ENCODE results near the gene ATP6V1F.

ATP6V1F gene

GRCh38 chr7:128862571-128863432 lies at the start of gene ATP6V1F:
Gene ATP6V1F, plus strand, starts transcription at chr7:128862856. Its CDS starts 49 bp downstream, at chr7:128862905.
- DNase-seq, result peak; percentile 89 to 97

GRCh38 chr7:128814499-128814898 lies 48.2 kb upstream of the ATP6V1F start:
- DNase-seq, result peak in 1 of 2 experiments; percentile 71

GRCh38 chr7:128815289-128815942 lies 47.2 kb upstream of the ATP6V1F start:
- no peak for DNase-seq

GRCh38 chr7:128818694-128819093 lies 44.0 kb upstream of the ATP6V1F start:
- DNase-seq, result no peak

GRCh38 chr7:128821724-128822123 lies 40.9 kb upstream of the ATP6V1F start:
- no peak for DNase-seq

GRCh38 chr7:128826512-128826911 lies 36.1 kb upstream of the ATP6V1F start:
- DNase-seq, result no peak

- DNase-seq, result no peak
These were observed 35.8 kb upstream of the ATP6V1F start for GRCh38 chr7:128826916-128827247.

- DNase-seq, result no peak
These were observed 35.3 kb upstream of the ATP6V1F start for GRCh38 chr7:128827248-128827958.

GRCh38 chr7:128827971-128828711 lies 34.5 kb upstream of the ATP6V1F start:
- no peak for DNase-seq

- DNase-seq, result no peak
These were observed 33.1 kb upstream of the ATP6V1F start for GRCh38 chr7:128829391-128830166.

GRCh38 chr7:128830231-128831177 lies 32.2 kb upstream of the ATP6V1F start, which contains the start of gene FLNC:
Gene FLNC, plus strand, starts transcription at chr7:128830406. Its CDS starts 232 bp downstream, at chr7:128830638.
- DNase-seq, result peak in 1 of 2 experiments; percentile 26

GRCh38 chr7:128831178-128831993 lies 31.3 kb upstream of the ATP6V1F start:
- DNase-seq, result peak; percentile 75 to 82

GRCh38 chr7:128831994-128832879 lies 30.4 kb upstream of the ATP6V1F start:
- DNase-seq, result peak; percentile 84 to 92

GRCh38 chr7:128832880-128833147 lies 29.8 kb upstream of the ATP6V1F start:
- DNase-seq, result no peak

- peak; percentile 97 to 98 for DNase-seq
These were observed 29.3 kb upstream of the ATP6V1F start for GRCh38 chr7:128833148-128833945.

- peak in 1 of 2 experiments; percentile 19 for DNase-seq
These were observed 28.7 kb upstream of the ATP6V1F start for GRCh38 chr7:128833946-128834325.

GRCh38 chr7:128835231-128835751 lies 27.4 kb upstream of the ATP6V1F start:
- DNase-seq, result no peak
